D341Med (cell line): ENCODE data around the gene PQBP1.

Source experiments
- DNase-seq: peaks from one replicate; pipeline ENCODE4 v3.0.0; 2012; ENCODE audit warnings: low spot score

PQBP1 gene

DNA sequence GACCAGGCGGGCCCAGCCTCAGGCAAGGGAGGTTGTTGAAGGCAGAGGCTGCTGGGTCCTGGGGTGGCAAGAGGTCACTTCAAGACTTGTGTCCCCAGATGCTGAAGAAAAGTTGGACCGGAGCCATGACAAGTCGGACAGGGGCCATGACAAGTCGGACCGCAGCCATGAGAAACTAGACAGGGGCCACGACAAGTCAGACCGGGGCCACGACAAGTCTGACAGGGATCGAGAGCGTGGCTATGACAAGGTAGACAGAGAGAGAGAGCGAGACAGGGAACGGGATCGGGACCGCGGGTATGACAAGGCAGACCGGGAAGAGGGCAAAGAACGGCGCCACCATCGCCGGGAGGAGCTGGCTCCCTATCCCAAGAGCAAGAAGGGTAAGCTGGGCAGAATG lies 4.4 kb downstream of the PQBP1 start:
- no peak for DNase-seq

DNA sequence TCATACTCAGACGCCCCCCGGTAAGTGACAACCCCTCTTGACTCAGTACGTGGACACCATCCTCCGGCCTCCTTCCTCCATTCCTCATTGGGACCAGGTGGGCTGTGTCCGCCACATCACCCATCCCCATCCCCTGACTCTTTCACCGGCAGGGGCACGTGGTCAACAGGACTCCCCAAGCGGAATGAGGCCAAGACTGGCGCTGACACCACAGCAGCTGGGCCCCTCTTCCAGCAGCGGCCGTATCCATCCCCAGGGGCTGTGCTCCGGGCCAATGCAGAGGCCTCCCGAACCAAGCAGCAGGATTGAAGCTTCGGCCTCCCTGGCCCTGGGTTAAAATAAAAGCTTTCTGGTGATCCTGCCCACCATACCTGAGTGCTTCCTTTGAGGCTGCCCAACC lies 5.0 kb downstream of the PQBP1 start:
- no peak for DNase-seq

DNA sequence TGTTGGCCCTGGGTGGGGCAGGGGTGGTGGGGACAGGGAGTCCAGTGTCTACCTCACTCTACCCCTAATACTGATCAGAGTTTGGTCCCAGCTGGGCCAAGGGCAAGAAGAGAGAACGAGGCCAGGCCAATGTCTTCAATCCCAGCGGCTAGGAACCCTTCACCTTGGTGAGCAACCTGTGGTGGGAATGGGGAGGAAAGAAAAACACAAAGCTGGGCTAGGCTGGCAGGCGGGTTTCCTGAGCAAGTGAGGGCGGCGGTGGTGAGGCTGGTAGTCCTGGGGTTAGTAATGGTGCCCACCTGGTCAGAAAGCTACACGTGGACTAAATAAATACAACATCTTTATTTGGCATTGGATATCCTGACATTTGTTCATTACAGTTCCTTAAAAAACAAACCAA lies 5.6 kb downstream of the PQBP1 start:
- DNase-seq = no peak

DNA sequence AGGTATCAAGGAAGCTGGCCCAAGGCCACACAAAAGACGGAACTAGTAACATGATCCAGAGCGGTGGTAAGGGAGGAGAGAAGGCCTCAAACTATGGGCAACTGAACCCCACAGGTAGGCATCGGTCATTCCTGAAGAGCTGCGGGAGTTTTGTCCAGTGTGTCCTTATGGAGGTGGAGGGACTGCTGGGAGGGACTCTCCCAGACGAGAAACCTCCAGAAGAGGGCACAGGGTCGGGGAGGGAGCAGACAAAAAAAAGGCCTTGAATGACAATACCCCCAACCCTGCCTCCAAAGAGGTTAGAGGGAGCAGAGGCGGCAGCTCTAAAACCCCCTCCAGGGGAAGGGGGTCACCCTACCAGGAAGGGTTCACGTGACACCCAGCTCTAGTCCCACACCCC lies 6.5 kb downstream of the PQBP1 start:
- DNase-seq = no peak

DNA sequence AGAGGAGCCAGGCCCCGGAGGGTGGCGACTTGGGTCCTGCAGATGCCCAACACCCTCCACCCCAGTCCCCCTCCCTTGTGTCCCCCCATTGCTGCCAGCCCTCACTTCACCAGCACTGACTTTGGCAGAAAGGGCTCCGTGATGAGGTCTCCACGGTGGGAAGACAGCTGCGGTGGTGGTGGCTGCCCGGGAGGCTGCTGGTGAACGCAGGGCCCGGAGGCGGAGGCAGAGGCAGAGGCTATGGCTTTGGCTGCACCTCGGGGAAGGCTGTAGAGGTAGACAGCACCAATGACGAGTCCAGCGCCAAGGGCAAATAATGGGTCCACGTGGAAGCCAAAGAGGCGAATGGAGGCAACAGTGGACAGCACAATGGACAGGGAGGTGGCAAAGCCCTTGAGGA lies 6.9 kb downstream of the PQBP1 start:
- no peak for DNase-seq

DNA sequence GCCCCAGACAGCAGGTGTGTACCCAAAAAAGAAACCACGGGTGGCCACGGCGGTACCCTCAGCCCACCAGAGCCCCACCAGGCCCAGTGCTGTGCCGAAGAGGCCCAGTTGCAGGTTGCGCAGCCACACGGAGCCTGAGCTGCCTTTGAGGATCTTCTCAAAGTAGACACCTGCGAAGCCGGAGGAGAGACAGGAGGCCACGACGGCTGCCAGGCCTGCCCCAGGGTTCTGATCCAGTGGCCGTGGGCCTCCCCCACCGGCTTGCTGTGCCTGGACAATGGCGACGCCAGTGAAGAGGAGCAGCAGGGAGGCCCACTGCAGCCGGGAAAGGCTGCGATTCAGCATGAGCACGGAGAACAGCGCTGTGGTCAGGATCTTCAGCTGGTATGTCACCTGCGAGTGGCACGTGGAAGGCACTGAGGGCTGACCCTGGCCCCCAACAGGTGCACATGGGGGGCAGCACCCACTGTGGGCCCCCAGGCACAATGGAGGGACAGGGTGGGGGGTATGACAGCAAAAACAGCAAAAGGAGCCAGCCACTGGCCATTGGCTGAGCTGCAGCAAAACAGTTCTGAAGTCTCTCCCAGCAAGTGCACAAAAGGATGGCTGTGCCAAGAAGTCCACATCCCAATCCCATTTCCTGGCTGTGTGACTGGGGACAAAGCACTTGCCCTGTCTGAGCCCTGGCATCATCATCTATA lies 7.5 kb downstream of the PQBP1 start:
- DNase-seq = no peak

DNA sequence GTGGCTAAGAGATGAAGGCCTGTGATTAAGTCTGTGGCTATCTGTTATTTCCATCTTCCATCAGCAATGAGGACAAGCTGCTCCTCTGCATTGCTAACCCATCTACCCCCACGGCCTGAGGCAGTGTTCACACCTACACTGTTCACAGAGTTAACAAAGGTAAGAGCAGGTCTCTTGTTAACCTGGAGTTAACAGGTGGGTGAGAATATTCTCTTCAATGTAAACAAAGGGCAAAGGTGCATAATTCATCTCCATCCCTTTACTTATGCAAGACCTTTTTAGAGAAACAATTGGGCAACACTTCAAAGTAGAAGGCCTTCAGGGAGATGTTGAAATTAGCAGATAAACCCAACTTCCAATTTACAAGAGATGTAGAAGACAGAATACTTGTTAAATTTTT lies 10.9 kb downstream of the PQBP1 start:
- DNase-seq = no peak

DNA sequence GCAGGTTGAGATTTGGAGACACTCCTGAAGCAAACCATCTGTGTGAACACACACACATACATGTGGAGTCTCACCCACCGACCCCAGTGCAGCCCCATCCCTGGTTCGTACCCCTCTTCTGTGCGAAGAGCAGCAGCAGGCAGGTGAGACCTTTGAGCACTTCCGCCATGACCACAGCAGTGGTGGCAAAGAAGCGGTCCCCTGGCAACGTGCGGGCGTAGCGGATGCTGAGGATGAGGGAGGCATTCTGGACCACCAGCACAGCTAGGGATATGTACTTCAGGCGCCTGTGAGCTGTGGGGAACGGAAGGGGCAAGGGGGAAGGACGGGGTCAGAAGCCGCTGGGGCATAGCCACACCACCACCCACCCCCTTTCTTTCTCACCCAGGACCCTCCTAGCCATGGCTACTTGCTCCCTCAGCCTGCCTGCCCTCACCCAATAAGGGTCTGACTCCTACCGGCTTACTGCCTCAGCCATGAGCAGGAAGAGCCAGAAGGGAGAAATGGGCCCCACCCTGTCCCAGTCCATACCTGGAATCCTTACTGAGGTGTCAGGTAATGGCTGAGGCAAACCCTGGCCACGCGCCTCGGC lies 12.1 kb downstream of the PQBP1 start:
- no peak for DNase-seq

DNA sequence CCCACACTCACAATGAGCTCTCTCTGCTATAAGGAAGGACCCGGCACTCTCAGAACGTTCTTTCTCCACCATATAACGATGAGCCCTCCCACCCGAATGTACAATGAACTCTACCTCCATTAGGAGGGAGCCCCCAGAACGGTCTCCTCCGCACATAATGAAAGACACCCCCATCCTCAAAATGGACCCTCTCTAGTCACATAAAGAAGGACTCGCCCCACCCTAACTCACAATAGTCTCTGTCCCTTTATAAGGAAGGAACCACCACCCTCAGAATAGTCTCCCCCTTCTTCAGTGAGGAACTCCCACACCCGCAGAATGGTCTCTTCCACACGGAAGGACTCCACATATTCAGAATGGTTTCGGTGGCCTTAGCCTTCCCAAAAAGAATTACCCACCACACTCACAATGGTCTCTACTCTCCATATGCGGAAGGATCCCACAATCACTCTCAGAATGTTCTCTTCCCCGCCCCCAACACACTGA lies 13.2 kb downstream of the PQBP1 start:
- DNase-seq = no peak

DNA sequence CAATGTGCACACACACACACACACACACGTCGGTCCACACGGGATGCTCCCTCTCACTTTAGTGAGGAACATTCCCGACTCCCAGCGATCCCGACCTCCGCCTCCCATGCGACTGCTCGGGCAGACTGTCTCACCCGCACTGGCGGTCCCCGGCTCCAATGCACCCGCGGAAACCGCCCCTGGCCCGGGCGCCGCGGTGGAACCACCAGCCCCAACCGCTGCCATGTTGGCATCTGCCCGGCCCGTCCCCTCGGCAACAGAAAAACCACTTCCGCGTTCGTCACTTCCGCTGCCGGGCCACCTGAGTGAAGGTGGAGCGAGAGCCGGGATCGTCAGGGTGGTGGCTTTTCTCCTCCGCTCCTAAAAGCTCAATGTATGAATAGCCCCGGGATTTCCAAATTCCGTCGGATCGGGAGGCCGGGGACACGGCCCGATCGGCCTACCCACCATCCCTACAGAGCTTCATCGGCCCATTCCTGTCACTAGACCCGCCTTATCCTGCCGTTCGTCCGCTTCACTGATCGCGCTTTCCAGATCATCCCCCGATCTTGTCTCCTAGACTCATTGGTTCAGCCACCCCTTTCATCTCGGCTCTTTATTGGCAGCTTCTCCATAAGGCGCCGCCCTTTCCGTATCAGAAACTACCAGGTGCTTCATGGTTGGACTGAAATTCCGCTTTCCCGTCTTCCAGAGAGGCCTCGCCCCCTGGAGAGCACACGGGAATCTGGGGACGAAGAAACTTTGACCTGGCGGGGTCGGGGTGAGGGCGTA lies 13.9 kb downstream of the PQBP1 start, which contains the start of gene SLC35A2:
Gene SLC35A2 (minus strand): TSS at position 235 of the 771 bp plus-strand sequence. CDS start 10 bp downstream, at position 225.
- DNase-seq = peak; percentile 85

DNA sequence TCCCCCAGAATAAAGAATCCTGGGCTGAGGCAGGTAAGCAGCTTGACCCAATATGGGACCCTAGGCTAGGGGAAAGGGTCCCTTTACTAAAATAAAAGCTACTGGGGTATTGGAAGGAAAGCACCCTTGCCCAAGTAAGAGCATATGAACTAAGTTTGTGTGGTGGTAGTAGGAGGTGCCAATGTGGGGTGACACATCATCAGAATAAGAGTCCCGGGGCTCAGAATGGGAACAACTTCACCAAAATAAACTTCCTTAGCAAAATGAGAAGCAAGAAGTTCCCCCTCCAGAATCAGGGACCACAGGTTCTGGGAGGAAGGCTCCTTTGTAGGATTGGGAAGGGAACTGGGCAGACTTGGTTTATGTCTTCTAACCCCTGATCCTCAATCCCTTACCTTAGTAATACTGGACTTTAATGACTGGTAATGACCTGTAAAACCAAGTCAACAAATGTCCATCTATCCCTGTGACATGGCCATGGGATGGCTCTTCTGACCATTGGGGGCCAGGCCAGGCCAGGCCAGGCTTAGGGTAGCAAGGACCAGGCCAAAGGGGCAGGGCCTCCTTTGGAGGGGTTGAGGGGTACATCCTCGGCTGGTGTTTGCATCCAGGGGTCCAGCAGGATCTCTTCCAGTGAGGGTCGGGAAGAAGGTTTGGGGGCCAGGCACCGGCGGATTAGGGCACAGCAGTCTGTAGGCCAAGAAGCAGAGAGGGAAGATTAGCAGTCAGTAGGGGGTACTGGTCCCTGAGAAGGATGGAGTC lies 16.1 kb downstream of the PQBP1 start:
- no peak for DNase-seq

DNA sequence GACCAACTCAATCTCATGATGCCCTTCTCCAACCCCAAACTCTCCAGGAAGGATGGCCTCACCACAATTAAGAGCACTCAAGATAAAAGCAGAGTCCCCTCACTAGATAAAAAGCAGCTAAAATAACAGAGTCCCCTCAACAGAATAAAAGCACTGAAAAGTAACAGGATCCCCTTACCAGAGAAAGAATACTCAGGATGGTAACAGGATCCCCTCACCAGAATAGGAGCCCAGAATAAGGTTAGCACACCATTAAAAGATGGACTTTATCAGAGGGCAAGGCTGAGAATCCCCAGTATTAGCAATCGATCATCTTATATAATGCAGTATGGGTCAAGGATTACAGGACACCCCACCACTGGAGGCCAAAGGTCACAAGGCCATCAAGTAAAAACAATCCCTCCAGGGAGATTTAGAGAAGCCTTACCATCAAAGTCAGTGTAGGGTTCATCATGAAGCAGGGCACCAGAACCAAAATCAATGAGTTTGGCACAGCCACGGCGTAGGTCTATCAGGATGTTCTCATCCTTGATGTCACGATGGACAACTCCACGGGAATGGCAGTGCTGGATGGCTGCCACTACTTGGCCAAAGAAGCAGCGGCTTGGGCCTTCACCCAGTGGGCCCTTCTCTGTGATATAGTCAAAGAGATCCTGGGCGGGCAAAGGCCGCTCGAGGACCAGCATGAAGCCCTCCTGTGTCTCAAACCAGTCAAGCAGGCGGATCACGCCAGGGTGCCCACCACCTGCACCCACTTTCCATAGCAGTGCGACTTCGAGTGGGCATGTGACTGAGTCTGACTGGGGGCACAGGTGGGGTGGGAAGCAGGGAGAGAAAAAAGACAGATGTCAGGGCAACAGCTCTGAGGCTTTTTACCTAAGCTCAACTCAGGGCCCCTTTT lies 17.1 kb downstream of the PQBP1 start:
- no peak for DNase-seq

DNA sequence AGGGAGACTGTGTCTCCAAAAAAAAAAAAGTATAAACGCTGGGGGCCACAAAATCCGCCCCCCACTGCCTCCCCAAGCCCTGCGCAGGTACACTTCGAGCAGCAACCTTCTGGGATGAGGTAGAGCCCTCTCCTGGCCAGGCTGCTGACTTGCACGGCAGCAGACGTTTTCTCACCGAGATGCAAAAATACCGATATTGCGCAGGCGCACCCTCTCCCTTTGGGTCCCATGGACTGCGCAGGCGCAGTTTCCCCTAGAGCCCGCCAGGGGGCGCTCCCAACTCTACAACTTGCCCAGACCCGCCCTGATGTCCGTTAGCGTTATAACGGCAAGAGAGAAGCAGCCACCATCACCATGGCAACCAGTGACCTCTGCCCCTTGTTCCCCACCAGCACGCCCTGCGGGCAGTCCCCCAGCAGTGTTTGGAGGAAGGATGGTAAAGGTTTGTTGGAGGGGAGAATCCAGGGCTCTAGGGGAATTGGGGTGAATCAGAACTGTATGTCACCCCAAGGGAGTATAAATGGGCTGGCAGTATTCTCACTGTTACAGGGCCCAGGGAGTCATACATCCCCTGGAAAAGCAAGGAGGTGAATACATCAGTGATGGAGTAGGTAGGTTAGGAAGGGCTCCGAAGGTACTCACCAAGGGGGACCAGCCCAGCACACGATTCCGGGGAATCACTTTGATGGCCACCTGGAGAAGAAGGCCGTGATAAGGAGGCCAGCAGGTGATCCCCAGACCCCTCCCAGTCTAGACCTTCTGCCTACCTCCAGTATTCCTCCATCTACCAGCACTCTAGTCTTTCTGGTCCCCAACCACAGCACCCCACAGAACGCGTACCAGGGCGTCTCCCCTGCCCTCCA lies 19.6 kb downstream of the PQBP1 start:
- DNase-seq = peak; percentile 84

DNA sequence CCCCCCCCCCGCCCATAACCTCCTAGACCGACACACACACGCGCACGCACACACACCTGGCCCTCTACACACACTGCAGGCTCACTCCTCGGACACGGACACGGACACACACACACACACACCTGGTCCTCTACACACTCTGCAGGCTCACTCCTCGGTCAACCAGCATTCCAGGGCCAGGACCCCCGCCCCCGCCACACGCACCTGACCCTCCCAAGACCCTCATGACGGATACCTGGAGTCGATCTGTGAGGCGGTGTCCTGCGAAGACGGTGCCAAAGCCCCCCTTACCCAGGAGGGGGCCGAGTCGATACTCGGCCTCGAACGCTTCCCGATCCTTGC lies 20.5 kb downstream of the PQBP1 start:
- DNase-seq = no peak

DNA sequence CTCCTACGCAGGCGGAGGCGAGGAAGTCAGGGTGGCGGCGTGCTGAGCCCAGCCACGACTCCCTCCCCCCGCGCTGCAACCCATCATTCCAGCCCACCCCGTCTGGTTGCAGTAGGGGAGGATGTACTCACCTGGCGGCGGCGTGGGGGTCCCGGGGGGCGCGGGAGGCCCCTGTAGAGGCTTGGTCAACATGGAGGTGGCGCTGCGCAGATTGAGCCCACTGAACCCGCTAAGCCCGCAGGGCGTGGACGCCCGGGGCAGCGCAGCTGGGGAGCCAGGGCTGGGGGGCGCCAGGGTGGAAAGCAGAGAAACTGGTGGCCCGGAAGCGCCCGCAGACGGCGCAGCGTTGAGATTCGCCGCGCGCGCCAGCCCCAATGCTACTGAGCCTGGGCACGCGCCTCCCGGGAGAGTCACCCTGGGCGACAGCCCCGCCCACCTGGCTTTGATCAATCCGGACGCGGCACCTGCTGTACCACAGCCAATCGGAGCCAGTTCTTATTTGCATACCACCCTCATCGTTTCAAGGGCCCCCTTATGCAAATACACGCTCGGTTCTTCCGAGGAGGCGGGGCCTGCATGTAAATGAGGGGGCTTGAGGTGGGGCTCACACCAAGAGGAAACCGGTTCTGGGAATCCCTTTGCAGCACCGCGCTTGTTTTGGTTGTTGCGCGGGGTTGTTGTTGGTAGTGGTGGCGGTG lies 21.1 kb downstream of the PQBP1 start, which contains the start of gene PIM2:
Gene PIM2 (minus strand): TSS at position 382 of the 698 bp plus-strand sequence. CDS start 190 bp downstream, at position 192.
- DNase-seq = peak; percentile 88

DNA sequence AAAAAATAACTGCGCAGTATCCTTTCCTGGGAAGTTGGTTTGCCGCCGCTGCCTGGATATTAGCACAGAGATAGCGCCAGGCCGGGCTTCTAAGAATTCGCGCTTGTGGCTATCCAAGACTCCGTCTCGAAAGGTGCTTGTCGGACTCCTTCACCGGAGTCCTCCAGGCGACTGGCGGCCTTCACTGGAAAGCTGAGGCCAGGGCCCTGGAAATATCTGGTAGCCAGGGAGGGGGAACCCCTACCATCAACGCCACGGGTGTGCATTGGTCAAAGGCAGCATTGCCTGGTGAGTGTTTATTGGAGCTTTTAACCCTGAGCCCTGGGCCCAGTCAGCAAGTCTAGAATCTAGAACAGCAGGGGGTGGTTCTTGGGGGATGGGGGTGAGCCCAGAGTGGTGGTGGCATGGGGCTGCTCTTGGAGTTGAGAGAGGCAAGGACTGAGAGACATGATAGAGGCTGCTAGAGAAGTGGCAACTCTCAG lies 21.7 kb downstream of the PQBP1 start:
- DNase-seq = no peak

DNA sequence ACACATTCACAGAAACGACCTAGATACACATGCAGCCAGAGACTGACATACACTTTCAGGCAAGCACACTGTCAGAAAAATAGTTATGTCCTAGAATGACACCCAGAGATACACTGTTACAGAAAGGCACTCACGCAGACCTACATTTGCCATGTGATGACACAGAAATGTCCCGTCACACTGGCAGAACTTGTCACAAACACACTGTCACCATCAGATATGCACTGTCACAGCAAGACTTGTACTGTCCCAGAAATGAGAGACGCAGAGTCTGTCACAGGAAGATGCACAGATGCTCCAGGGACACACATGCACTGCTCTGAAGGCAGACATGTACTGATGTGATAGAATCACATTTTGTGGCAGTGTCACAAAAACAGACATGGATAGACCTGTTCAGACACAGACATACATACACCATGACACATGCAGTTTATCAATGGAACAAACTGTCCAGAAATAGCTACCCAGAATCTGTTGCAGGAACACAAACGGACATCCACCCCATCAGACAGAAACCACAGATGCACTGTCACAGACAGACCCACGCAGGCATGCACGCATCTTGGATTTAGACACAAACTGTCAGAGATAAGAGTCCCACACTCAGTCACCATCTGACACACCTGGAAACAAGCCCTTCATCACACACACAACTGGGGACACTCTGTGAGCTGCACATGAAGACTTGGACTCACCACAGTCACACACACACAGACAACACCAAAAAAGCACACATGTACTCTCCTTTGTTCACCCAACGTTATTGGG lies 22.4 kb downstream of the PQBP1 start:
- no peak for DNase-seq

DNA sequence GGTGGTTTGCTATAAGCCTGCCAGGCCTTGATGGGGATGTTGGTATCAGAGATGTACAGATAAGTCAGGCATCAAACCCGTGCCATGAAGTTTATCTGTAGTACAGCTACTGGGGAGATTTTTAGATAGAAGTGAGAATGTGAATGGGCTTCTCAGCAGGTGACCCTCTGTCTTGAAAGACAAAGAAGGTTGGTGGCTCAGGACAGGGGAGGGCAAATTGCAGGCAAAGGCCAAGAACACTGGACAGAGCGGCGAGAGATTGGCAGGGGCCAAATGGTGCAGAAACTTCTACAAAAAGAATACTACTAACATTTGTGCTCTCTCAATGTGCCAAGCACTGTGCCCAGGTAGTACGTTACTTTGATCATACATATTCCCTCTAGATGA lies 23.0 kb downstream of the PQBP1 start:
- no peak for DNase-seq

DNA sequence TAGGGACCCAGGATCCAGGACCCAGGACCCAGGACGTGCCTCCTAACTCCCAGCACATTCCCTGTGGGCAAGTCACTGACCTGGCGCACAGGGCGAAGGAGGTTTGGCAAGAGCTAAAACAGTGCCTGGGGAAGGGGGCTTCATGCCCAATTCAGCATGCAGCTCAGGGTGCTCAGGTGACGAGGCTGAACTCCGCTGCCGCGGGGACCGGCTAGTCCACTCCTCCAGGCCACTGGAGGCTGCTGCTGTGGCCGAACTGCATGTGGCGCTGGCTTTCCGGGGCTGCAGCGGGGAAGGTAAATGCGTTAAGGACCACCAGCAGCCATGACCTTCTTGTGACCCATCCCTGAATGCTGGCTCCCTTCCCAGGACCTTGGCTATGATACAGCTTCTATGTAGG lies 26.0 kb downstream of the PQBP1 start:
- DNase-seq = no peak
